GM13976 (cell line): ENCODE data around the gene GPR33.
"Not testable (repeated sequence)": the region's sequence is repeated elsewhere in the genome, so short reads cannot be mapped to it uniquely, and the experiment has no call there.

Source experiments
- DNase-seq: peaks from one replicate; pipeline ENCODE4 v3.0.0; 2012; ENCODE audit warnings: low spot score
- in situ Hi-C: fragments of 300-500 bp; cut with MboI; formaldehyde crosslinking; loops from one replicate; pipeline ENCODE4 v1.12.0; 2022; ENCODE audit warnings: low sequenced_read_pairs, mixed read lengths, inconsistent platforms; ENCODE audit not compliant: unreplicated experiment
- TF ChIP-seq, protein P1 (sequence below): IDR thresholded peaks from 2 replicates; pipeline ENCODE4 v1.5.1; 2012; ENCODE audit warnings: borderline replicate concordance, mild to moderate bottlenecking; ENCODE audit not compliant: insufficient read depth; ENCODE audit errors: extremely low read depth, missing control alignments, control extremely low read depth

The GPR33 gene

DNA sequence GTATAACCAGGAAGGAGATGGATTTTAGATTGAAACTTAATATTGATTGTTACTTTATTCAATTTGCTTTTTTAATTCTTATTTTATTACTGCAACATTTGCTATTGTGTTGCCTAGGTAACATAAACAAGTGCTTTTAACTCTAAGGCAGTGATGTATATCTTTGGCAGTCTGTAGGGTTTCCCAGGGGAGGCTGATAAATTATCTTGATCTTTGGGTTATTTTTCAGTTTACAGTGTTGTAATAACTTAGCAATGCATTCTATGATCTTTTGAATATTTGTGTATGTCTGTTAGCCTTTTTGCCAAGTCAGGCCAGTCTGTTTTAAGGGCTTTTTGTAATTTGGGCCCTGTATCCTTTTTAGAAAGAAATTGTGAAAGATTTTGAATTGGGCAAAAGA lies 22.7 kb downstream of the GPR33 start:
- TF ChIP-seq, protein P1, sequence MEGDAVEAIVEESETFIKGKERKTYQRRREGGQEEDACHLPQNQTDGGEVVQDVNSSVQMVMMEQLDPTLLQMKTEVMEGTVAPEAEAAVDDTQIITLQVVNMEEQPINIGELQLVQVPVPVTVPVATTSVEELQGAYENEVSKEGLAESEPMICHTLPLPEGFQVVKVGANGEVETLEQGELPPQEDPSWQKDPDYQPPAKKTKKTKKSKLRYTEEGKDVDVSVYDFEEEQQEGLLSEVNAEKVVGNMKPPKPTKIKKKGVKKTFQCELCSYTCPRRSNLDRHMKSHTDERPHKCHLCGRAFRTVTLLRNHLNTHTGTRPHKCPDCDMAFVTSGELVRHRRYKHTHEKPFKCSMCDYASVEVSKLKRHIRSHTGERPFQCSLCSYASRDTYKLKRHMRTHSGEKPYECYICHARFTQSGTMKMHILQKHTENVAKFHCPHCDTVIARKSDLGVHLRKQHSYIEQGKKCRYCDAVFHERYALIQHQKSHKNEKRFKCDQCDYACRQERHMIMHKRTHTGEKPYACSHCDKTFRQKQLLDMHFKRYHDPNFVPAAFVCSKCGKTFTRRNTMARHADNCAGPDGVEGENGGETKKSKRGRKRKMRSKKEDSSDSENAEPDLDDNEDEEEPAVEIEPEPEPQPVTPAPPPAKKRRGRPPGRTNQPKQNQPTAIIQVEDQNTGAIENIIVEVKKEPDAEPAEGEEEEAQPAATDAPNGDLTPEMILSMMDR, result no peak
- DNase-seq, result no peak
- in situ Hi-C loops, result no loop called here

DNA sequence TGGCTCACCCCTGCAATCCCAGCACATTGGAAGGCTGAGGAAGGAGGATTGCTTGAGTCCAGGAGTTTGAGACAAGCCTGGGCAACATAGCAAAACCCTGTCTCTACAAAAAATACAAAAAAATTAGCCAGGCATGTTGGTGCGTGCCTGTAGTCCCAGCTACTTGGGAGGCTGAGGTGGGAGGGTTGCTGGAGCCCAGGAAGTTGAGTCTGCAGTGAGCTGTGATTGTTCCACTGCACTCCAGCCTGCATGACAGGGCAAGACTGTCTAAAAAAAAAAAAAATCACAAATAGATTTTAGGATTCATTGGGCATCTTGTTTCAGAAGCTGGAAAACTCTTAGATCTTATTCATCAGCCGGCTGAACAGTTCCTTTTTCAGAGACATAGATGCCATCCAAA lies 25.4 kb downstream of the GPR33 start:
- DNase-seq, in situ Hi-C loops: not testable (repeated sequence)

DNA sequence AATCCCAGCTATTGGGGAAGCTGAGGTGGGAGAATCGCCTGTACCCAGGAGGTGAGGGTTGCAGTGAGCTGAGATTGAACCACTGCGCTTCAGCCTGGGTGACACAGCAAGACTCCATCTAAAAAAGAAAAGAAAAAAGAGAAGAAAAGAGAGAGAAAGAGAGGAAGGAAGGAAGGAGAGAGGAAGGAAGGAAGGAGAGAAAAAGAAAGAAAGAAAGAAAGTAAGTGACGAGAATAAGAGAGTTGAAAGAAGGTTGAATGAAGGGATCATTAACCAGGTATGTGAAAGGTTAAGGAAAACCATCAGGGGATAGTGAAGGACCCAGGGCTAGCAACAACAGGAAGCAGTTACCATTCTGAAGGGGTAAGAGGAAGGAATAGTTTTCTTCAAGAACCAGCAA lies 26.3 kb downstream of the GPR33 start:
- TF ChIP-seq, protein P1, result no peak
- DNase-seq, result no peak

DNA sequence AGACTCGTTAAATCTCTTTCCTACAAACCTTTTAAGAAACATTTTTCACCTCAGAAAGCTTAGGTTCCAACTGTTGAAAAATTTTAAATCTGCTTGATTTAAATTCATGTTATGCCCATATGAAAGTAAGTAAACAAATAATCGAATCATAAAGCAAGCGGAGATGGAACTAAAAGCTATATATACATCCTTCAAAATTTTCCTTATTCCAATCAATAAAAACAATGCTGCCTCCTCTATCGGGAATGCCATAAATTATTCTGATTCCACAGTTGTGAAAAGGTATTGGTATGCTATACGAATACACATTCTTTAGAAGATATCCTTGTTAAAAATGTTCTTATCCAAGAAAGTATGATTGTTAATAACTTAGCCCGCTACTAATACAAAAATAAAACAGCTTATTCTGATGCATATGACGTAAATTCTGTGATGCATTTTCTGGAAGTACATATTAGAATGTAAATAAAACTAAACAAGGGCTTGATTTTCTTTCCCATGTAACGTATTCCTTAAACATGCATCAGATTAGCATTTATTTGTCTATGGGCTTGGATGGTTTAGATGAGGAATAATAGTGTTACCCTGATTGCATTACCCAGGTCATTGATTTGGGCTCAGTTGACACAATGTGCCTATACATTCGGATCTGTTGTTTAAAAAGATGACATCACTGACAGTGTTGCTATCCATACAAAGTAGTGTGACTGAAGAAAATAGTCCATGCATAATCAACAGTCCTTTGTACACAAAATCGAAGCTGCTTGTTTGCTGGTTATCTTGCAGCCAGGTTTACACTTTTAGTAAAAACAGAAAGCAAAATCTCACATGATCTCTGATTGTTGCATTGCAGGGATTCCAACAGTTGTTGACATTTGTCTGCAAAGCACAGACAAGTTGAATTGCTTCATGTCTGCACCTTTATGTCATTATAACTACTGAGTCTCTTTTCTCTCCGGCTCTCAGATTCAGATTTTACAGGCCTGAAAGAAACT lies 29.9 kb downstream of the GPR33 start:
- no peak for DNase-seq
- in situ Hi-C loops, result no loop called here
- TF ChIP-seq, protein P1, result no peak

More for the DNA sequence above, 26.3 kb downstream of the GPR33 start:
- in situ Hi-C loops, result no loop called here

DNA sequence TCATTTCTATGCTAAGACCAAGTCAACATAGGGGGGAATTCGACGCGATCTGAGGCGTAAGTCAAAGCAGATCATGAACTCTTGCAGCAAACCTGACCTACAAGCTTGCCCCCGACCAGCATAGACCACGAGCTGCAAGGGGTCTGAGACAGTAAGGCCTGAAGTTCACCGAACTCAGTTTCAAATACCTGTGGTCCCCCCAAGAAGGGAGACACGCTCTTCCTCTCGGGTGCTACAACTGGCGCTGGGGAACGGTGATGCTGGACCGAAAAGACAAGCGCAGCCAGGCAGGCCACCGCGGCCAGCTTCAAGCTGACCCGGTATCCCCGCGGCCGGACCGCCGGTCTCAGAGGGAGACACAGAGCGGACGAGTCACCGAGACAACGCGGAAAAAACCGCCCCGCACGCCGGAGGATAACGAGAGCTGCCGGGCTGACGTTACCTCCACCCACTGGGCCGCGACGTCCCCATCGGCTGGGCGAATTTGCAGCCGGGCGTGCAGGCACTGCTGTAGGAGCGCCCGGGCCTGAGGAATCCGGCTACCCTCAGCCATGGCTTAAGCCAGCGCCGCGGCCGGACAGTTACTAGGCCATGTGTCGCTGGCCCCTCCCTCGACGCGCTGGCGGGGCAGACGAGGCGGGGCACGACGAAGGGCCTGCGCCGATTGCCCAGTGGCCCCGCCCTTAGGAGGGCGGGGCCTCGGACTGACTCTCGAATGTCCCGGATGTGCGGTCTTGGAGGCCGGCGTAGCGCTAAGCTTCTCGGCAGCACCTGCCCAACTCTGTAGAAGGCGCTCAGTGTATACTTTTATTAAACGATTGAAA lies 30.8 kb downstream of the GPR33 start, which contains the start of gene DTD2:
TSS of gene DTD2 (minus strand) at position 666 of the 824 bp plus-strand sequence. CDS start at position 553, 113 bp downstream.
- peak; percentile 96 for DNase-seq
- TF ChIP-seq, protein P1, result peak; percentile 28
- in situ Hi-C loops, result no loop called here

DNA sequence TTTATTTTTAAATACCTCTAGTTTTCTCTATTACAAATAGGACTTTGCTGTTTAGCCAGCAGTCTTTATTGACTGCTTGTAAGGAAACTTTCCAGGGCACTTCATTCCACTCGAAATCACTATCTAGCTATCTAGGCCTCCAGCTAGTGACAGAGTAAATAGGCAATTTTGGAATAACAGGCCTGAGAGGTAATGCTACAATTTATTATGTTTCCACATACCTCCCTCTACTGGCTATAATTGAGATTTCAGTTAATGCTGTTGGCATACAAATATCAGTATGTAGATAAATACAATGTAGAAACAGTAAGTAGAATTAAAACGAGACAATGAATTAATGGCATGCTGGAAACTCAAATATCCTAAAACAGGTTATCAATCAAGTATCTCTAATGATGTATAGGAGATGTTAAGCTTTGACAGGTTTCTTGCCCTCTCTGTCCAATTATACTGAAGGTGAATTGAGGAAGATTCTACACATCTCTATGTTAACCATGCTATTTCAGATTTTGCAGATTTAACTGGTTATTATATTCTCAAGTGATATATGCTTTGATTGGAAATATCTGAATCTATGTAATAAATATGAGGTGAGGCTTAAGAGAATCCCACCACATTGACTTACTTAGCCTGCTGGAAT lies 37.7 kb downstream of the GPR33 start:
- DNase-seq, result peak; percentile 51
- in situ Hi-C loops, result no loop called here
- TF ChIP-seq, protein P1, result peak; percentile 55
